A204.1 (cell line): ENCODE measurements around the gene CD52.
A peak's percentile ranks its signal among the peaks of the same experiment; 100 is the strongest.
"Not testable (repeated sequence)": the region's sequence is repeated elsewhere in the genome, so short reads cannot be mapped to it uniquely, and the experiment has no call there.

Experiments used
- FAIRE-seq: peaks from 2 replicates; lab custom pipeline; 2012; peaks lifted over from hg19 to GRCh38; lab: Jason Lieb, UNC

The CD52 gene

DNA sequence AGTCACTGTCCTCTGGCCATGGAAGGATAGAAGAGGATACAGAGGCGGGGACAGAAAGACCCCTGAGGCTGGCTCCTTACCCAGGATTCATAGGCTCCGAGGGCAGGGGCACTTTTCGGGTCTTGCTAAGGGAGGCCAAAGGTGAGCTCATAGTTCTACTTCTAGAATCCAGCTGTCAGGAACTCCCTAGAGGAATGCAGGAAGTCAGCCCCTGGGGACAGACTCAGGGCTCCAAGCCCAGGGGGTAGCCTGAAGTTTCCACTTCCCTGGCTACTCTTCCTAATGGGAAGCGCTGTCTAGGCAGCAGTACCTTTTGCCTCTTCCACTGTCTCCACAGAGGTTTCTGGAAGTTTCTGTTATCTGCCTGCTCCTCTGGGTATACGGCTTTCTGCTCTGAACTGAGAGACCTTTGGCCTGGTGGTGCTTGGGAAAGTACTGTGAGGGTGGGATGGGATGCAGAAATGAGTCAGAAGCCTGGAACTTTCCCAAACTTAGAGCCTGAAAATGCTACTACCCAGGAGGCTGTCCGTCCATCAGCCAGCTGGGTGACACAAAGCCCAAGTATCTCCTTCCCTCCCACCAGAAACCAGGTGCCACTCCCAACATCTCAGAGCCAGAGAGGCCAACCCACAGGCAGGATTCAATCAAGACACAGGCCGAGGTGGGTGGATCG, 14.9 kb upstream of the CD52 start:
- no peak for FAIRE-seq

DNA sequence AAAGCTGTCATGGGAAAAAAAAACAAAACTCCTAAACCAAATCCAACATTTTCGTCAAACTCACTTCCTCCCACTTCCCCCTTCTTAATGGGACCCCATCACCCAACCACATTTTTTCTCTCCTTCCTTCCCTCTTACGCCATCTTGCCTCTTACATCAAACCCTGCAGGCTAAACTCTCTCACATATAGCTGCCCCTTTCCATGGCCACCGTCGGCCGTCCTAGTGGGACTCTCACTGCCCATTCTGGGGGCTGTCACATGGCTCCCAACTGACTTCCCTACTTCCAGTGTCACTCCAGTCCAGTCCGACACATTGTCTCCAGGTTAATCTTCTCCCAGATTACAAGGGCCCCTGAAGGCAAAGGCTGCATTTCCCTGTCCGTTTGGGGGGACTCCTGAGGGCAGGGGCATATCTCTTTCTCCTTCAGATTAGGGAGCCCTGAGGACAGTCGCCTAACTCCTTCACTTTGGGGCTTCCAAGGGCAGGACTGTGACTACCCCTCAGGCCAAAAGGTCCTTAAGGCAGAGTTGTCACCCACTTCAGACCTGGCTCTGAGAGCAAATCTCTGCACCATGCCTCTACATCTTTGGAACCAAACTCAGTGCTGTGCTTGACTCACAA, 12.0 kb upstream of the CD52 start:
- FAIRE-seq = no peak

DNA sequence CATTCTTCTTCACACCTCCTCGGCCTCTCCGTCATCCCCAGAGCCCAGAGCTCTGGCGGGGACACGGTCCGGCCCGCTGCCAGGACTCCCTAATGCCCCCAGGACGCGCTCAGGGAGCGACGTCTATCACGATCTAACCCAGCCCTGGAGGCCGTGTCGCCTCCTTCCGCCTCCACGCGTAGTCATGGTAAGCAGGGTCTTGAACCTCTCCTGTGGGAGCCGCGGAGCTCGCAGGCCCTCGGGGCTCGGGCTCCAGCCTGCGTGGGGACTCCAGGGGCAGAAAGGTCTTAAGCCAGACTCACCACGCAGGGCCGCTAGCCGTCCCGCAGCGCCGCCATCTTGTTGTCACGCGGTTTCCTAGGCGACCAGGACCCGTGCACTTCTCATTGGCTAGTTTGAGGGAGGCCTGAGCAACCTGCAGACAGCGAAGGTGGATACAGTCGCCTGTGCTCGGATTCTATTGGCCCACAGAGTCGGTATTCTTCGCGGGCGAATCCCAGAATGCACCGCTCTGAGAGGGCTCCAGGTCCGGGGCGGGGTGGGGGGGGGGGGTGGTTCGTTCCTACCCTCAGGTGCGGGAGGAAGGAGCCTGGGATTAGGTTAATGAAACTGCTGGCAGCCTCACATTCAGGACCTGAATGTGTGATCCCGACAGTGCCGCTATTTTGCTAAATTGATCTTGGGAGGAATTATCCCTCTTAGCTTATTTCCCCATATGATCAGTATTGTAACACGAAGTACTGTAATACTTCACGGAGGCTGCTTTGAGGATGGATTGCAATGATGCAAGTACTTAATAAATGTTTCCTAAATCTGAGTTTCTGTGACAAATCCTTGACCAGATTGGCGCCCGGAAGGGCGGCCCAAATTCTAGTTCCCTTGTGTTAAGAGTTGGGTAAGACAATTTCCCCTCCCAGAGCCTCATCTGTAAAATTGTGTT, 11.2 kb upstream of the CD52 start, which contains the start of gene UBXN11:
Gene UBXN11 (minus strand): TSS at position 347 of the 940 bp plus-strand sequence. CDS start 3,753 bp downstream, outside the sequence.
- peak; percentile 68 for FAIRE-seq

DNA sequence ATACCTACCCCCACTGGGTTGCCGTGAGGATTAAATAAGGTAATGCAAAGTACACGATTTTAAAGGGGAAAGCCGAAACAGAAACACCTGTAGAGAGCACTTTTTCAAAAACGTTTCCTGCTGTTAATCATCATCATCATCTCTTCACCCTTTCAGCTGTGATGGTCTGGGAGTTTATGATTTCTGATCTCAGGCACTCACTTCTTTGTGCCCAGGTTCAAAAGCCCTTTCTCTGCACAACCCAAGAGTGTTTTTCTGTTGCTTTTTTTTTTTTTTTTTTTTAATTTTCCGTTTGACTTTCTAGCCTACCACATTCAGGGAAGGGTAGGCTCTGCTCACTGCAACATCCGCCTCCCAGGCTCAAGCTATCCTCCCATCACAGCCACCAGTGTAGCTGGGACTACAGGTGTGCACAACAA, 10.4 kb upstream of the CD52 start:
- no peak for FAIRE-seq

DNA sequence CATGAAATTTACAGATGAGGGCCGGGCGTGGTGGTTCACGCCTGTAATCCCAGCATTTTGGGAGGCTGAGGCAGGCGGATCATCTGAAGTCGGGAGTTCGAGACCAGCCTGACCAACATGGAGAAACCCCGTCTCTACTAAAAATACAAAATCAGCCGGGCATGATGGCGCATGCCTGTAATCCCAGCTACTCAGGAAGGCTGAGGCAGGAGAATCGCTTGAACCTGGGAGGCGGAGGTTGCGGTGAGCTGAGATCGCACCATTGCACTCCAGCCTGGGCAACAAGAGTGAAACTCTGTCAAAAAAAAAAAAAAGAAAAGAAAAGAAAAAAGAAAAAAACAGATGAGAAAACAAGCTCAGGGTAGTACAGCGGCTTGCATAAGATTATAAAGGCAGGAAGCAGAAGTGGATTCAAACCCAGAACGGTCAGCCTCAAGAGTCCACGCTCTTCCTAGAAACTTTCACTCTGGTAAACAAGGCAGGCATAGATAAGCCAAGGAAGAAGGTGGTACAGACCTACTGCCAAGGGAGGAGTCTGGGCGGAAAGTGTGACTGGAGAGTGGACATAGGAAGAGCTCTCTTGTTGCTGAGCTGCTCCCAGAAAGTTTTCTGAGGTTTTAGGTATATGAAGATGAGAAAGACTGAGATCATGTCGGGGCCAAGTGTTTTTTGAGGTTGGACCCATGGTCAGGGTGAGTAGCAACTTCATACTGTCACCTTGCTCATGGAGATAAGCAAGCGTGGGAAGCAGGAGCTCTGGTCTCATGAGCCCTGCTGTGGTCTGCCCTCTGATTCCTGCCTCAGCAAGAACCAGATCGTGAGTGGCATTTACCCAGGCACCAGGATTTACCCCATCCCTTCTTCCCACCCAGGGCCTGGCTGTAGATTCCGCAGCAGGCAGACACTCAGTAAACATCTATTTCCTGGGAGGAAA, 9.5 kb upstream of the CD52 start:
- FAIRE-seq = not testable (repeated sequence)

DNA sequence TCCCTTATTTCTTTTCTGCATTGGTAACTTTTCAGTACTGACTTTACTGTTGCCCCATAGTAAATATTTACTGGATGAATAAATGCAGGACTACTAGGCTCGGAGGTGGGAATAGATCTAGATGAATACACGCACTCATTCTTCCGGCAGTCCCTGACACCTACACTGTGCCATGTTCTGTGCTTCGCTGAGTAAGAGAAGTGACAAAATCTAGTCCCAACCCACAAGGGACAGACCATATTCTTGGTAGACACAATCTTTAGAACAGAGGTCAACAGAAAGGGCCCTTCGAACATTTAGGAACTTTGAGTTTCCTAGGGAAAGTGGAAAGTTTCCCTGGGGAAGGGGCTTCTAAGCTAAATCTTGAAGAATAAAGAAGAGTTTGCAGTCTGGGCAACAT, 3.3 kb upstream of the CD52 start:
- no peak for FAIRE-seq

DNA sequence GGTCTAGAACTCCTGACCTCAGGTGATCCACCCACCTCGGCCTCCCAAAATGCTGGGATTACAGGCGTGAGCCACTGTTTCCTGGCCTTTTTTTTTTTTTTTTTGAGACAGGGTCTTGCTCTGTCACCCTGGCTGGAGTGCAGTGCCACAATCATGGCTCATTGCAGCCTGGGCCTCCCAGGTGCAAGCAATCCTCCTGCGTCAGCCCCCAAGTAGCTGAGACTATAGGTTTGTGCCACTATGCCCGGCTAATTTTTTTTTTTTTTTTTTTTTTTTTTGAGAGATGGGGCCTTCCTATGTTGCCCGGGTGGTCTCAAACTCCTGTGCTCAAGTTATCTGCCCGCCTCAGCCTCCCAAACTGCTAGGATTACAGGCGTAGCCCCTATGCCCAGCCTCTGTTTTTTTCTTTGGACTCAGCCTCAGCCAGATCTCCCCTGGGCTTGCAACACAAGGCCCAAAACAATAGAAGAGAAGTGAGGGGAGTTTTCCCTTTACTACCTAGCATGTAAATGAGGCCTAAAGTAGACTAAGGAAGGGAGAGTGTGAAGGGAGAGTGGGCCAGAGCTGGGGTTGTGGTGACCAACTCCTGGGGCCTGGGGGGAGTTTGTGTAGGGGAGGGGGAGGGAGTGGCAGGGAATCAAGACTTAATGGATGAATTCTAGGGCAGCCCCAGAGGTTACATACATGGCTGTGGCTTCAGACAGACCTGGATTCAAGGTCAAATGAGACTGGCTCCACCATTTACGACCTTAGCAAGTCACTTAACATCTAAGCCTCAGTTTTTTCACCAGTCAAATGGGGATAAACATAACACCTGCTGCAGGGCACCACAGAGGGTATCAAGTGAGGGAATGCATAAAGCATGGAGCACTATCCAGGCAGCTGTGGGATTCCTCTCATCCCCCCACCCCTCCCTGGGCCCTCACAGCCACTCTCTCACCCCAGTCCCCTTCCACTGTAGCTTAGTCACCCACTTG, 1.6 kb upstream of the CD52 start:
- no peak for FAIRE-seq

DNA sequence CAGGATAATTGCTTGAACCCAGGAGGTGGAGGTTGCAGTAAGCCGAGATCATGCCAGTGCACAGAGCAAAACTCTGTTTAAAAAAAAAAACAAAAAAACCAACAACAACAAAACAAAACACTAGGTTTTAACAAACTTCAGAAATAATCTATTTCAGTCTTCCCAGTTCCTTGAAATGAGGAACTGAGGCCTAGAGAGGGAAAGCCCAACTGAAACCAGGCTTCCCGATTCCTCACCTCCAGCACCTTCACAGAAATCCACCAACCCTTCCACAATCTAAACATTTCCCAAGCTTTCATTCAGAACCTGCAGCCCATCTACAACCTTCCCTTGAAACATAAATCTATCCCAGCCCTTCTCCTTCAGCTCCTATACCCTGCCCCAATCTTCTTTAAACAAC, 612 bp upstream of the CD52 start:
- FAIRE-seq = no peak

DNA sequence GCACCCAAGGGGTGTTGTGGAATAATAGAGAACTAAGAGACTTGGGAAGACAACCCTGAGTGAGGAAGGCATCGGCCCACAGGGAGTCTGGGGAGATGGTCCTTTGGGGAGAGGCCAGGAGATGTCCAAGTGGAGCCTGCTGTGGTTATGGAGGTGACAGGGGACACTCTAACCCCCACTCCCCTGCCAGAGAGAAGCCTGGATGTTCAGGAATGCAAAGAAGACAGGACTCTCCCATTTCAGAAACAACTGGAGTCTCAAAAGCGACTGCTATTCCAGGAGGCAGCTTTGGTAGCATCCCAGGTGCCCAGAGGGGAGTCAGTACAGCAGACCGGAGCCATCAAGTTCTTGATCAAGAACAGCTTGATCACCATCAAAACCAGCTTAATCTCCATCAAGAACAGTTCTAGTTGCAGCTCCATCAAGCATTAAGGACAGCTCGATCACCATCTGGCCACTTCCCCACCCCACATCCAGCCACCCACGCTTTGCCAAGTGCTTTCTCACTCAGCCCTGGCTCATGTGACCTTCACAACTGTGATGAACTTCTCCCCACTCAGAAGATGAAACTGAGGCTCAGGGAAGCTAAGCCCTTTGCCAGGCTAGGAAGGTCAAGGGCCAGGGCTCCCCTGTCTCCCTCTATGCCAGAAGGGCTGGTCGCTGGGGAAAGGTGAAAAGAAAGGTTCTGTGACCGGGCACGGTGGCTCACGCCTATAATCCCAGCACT, 743 bp downstream of the CD52 start:
- no peak for FAIRE-seq

DNA sequence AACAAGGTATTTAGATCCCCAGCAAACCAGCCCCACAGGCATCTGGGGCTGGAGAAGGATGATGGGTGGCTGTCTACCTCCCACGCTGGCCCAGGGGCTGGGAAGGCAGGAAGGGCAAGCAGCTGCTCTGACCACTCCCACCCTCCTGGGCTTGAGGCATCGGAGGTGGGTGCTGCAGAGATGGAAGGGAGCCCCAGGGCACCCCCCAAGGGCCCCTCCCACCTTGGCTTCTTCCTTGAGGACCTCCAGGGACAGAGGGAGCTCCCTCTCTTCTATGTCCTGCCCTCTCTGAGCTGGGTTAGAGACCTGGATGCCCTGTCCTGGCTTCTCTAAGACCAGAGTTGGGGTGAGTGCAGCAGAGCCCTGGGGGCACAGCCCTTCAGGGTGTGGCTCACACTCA, 3.1 kb downstream of the CD52 start:
- no peak for FAIRE-seq

DNA sequence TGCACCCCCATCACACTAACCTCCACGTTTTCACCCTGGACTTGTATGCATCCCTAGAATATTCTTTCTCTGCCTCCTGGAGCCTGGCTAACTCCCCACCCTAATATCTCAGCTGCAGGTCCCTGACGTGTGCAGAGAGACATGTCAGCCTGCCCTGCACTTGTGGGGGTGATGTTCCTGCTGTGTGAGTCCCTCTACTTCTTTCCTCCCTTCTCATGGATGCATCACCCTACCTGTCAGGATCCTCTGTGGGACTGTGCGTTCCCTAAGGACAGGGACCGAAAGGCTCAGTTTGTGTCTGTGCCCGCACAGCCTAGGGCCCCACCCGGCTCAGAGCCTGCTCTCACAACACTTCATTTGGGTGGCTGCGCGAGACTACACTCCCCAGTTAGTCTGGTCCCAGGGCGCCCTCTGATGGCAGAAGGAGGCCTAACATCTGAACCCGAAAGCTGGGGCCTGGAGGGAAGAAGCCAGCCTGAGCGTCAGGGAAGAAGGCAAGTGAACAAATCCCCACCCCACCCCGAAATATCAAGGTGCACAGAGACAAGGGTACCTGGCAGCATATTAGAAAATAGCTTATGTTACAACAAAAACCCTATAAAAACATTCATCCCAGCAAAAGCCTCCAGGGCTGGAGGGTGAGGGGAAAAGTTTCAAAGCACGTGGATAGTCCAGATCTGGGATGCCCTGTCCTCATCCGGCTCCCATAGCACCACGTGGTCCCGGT, 3.7 kb downstream of the CD52 start:
- peak; percentile 80 for FAIRE-seq

DNA sequence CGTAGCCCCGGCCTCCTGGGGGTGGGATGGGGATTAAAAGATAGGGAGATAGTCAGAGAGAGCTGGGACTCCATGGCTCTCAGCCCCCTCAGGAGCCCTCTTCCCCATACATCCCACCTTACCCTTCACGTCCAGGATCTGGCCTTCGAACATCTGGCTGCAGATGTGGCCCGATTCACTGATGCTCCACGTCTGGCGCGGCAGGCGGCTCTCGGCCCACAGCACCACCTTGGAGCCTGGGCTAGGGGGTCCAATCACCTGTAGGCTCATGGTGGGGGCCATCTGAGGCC, 4.2 kb downstream of the CD52 start:
- no peak for FAIRE-seq

DNA sequence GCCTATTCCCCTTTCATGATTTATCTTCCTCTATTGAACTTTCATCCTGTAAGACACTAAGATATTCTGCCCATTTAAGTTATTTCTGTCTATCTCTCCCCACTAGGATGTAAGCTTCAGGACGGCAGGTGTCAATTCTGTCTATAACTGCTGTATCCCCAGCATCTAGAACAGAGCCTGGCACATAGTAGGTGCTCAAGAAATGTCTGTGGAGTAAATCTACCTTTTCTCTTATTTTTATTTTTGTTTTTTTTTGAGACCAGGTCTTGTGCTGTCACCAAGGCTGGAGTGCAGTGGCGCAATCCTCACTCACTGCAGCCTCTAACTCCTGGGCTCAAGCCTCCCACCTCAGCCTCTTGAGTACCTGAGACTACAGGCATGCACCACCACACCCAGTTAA, 5.6 kb downstream of the CD52 start:
- no peak for FAIRE-seq

DNA sequence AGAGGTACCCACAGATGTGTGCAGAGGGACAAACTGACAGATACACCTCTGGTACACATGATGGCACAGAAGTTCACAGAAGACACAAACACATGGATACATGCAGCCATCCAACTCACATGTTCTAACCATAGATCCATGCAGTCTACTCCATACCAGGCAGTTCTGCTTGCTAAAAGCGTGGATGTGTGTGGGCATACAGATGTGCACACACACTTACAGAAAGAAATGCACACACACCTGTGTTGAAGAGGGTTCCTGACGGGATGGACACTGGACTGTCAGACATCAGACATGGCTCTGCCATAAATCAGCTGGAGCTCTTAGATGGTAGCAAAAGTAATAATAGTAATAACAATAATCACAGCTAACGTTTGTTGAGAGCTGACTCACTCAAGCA, 6.8 kb downstream of the CD52 start:
- FAIRE-seq = no peak

DNA sequence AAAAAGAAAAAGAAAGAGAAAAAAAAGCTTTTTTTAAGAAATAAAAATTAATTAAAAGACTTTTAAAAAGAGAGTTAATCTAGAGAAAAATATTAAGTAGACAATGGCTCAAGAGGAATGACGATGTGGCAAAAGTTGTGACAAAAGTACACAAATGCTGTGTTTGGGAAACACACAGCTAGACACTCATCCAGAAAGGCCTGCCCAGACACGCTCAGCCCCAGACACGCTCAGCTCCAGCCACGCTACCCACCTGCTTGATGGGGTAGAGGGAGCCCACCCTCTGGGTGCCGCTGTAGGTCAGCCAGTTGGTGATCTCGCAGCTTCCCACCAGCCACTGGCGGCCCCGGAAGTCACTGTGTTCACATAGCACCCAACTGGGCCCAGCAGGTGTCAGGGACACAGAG, 10.2 kb downstream of the CD52 start:
- no peak for FAIRE-seq

DNA sequence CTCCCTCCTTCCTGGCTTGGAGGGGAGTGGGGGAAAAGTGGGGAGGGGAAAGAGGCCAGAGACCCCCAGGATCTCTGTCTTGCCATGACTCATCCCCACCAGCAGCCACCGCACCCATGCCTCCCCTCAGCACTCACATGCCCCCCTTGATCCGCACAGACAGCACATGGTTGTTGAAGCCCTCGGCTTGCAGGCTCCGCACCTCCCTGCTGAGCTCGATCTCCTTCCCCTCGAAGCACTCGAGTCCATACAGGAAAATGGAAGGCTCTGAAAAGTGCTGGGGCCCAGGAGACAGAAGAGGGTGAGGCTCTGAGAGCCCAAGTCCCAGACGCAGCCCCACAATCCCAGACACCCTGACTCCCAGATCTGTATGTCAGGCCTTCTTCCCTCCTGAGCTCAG, 10.8 kb downstream of the CD52 start:
- no peak for FAIRE-seq

DNA sequence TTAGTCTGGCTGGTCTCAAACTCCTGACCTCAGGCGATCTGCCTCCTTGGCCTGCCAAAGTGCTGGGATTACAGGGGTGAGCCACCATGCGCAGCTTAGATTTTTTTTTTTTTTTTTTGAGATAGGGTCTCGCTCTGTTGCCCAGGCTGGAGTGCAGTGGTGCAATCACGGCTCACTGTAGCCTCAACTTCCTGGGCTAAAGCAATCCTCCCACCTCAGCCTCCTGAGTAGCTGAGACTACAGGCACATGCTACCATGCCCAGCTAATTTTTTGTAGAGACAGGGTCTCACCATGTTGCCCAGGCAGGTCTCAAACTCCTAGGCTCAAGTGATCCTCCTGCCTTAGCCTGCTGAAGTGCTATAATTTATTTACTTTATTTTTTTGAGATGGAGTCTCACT, 11.6 kb downstream of the CD52 start:
- not testable (repeated sequence) for FAIRE-seq

DNA sequence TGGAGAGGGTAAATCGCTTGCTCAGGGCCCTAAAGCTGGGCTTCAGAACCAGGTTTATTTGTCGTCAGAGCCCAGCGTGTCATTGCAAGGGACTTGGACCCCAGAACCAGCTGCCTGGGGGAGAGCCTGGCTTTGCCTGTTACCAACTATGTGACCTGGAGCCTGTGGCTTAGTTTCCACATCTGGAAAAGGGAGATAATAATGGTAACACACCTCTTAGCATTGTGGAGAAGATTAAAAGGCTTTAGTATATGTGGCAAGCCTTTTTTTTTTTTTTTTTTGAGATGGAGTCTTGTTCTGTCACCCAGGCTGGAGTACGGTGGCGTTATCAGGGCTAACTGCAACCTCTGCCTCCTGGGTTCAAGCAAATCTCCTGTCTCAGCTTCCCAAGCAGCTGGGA, 12.5 kb downstream of the CD52 start:
- FAIRE-seq = no peak

DNA sequence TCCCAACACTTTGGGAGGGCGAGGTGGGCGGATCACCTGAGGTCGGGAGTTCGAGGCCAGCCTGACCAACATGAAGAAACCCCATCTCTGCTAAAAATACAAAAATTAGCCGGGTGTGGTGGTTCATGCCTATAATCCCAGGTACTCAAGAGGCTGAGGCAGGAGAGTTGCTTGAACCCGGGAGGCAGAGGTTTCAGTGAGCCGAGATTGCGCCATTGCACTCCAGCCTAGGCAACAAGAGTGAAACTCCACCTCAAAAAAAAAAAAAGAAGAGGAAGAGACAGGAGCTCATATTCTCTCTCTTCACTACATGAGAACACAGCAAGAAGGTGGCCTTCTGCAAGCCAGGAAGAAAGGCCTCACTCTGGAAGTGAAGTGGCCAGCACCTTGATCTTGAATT, 15.6 kb downstream of the CD52 start:
- FAIRE-seq = not testable (repeated sequence)
